ENCODE results near the gene NOTCH2. TPM values are rescaled to one million over a fixed set of nuclear protein-coding genes. Genes with fewer than 3 reads are reported as not detected.

The NOTCH2 gene
- total RNA-seq, 1 experiment from 2014 or later = 79.6 TPM

GRCh38 chr1:119919241-119919640 lies 150.2 kb downstream of the NOTCH2 start:
- Mint-ChIP-seq H3K27me3 (ENCODE audit: unreplicated experiment) (no peaks in the 10 kb centered on the region), H3K9me3 (ENCODE audit: low read depth, unreplicated experiment) (no peaks in the 10 kb centered on the region), H3K36me3 (ENCODE audit: insufficient read depth, unreplicated experiment) (peaks cover 16% of the 10 kb centered on the region), H3K4me1 (ENCODE audit: low read depth, unreplicated experiment) (no peaks in the 10 kb centered on the region), H3K27ac (ENCODE audit: unreplicated experiment) (no peak overlapping the region), H3K4me3 (ENCODE audit: low read depth, unreplicated experiment) (no peak overlapping the region)
- TF ChIP-seq CTCF (IDR thresholded peaks at IDR 0.05; ENCODE audit: unreplicated experiment) = no peak
- CTCF ChIA-PET = no interaction called here
- DNase-seq = no peak
- no TSS peak for BruUV-seq (replicated peaks)
- intact Hi-C loops (cut with micrococcal nuclease; ENCODE audit: unreplicated experiment) = no loop called here

GRCh38 chr1:119918301-119918700 lies 151.2 kb downstream of the NOTCH2 start:
- CTCF ChIA-PET = no interaction called here

GRCh38 chr1:119917304-119918055 lies 152.0 kb downstream of the NOTCH2 start:
- peaks cover 16% of the 10 kb centered on the region for H3K36me3 Mint-ChIP-seq (ENCODE audit: insufficient read depth, unreplicated experiment)
- no peak for DNase-seq
- H3K27ac Mint-ChIP-seq (ENCODE audit: unreplicated experiment) = no peak overlapping the region
- no peaks in the 10 kb centered on the region for H3K27me3 Mint-ChIP-seq (ENCODE audit: unreplicated experiment)
- no peaks in the 10 kb centered on the region for H3K4me1 Mint-ChIP-seq (ENCODE audit: low read depth, unreplicated experiment)
- CTCF ChIA-PET = no interaction called here
- no peak for TF ChIP-seq CTCF (IDR thresholded peaks at IDR 0.05; ENCODE audit: unreplicated experiment)
- intact Hi-C loops (cut with micrococcal nuclease; ENCODE audit: unreplicated experiment) = no loop called here
- no peak overlapping the region for H3K4me3 Mint-ChIP-seq (ENCODE audit: low read depth, unreplicated experiment)
- no peaks in the 10 kb centered on the region for H3K9me3 Mint-ChIP-seq (ENCODE audit: low read depth, unreplicated experiment)
- BruUV-seq (replicated peaks) = no TSS peak

More at GRCh38 chr1:119918301-119918700, 151.2 kb downstream of the NOTCH2 start:
- Mint-ChIP-seq H3K9me3 (ENCODE audit: low read depth, unreplicated experiment) (no peaks in the 10 kb centered on the region), H3K27me3 (ENCODE audit: unreplicated experiment) (no peaks in the 10 kb centered on the region), H3K27ac (ENCODE audit: unreplicated experiment) (no peak overlapping the region), H3K36me3 (ENCODE audit: insufficient read depth, unreplicated experiment) (peaks cover 16% of the 10 kb centered on the region), H3K4me3 (ENCODE audit: low read depth, unreplicated experiment) (no peak overlapping the region), H3K4me1 (ENCODE audit: low read depth, unreplicated experiment) (no peaks in the 10 kb centered on the region)
- no peak for TF ChIP-seq CTCF (IDR thresholded peaks at IDR 0.05; ENCODE audit: unreplicated experiment)
- intact Hi-C loops (cut with micrococcal nuclease; ENCODE audit: unreplicated experiment) = no loop called here
- no peak for DNase-seq
- BruUV-seq (replicated peaks) = no TSS peak

- no peaks in the 10 kb centered on the region for H3K9me3 Mint-ChIP-seq (ENCODE audit: low read depth, unreplicated experiment)
- H3K36me3 Mint-ChIP-seq (ENCODE audit: insufficient read depth, unreplicated experiment) = peaks cover 16% of the 10 kb centered on the region
- CTCF ChIA-PET = no interaction called here
- H3K27me3 Mint-ChIP-seq (ENCODE audit: unreplicated experiment) = no peaks in the 10 kb centered on the region
- BruUV-seq (replicated peaks) = no TSS peak
- no peak for TF ChIP-seq CTCF (IDR thresholded peaks at IDR 0.05; ENCODE audit: unreplicated experiment)
- H3K27ac Mint-ChIP-seq (ENCODE audit: unreplicated experiment) = no peak overlapping the region
- no peak overlapping the region for H3K4me3 Mint-ChIP-seq (ENCODE audit: low read depth, unreplicated experiment)
- DNase-seq = no peak
- intact Hi-C loops (cut with micrococcal nuclease; ENCODE audit: unreplicated experiment) = no loop called here
- H3K4me1 Mint-ChIP-seq (ENCODE audit: low read depth, unreplicated experiment) = no peaks in the 10 kb centered on the region
These were observed 153.9 kb downstream of the NOTCH2 start for GRCh38 chr1:119915517-119915916.
